GM18499 (cell line): ENCODE measurements around the gene LAPTM5.

Experiments
- ATAC-seq: cut with Tn5 transposase; IDR thresholded peaks from one replicate; pipeline ENCODE4 v1.9.1; 2021; ENCODE audit warnings: moderate number of reproducible peaks; ENCODE audit not compliant: insufficient read depth, unreplicated experiment

Gene LAPTM5

DNA sequence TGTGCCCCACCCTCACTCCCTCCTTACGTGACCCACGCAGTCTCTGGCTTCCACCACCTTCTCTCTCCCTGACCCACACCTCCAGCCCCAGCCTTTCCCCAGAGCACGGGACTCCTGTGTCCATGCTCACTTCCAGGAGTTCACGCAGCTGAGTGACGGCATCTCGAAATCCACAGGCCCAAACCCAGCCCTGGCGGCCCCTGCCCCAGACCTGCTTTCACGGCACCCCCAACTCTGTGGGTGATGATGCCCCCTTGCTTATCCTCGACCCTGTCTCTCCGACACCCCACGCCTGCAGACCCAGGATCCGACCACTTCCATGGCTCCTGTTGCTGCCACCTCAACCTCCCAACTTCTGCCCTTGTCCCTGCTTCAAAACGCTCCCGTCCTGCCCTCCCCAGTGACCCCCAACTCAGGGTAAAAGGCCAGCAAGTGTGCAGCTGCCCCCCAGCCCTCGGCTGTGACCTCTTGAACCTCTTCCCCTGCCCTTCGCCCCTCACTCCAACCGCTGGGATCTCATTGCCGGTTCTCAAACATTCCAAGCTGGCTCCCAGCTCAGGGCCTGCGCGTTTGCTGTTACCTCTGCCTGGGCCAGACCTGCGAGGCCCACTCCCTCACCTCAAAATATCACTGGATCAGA is 30.4 kb upstream of the LAPTM5 start:
- ATAC-seq: no peak

- no peak for ATAC-seq
Observed at GRCh38 chr1:30787266-30787665, 29.7 kb upstream of the LAPTM5 start.

GRCh38 chr1:30786264-30786991 is 28.9 kb upstream of the LAPTM5 start:
- ATAC-seq: no peak

GRCh38 chr1:30785714-30786113 is 28.1 kb upstream of the LAPTM5 start:
- ATAC-seq: no peak

DNA sequence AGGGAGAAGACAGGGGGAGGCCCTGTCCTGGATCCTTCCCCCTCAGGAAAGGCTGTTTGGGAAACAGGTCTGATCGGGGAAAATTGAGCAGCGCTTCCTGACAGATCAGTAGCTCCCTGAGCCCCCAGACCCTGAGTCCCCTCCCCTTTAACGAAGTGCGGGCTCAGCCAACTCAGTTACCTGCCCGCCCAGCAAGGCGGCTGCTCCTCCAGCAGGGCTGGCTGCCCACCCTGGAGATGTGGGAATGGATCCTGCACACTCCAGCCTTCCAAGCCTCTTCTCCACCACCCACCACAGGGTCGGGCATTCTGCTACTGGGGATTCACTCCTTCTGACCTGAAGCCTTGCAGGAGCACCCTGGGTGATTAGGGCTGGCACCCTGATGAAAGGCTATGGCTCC is 27.6 kb upstream of the LAPTM5 start:
- ATAC-seq: no peak

GRCh38 chr1:30783256-30783915 is 25.8 kb upstream of the LAPTM5 start:
- ATAC-seq: no peak

DNA sequence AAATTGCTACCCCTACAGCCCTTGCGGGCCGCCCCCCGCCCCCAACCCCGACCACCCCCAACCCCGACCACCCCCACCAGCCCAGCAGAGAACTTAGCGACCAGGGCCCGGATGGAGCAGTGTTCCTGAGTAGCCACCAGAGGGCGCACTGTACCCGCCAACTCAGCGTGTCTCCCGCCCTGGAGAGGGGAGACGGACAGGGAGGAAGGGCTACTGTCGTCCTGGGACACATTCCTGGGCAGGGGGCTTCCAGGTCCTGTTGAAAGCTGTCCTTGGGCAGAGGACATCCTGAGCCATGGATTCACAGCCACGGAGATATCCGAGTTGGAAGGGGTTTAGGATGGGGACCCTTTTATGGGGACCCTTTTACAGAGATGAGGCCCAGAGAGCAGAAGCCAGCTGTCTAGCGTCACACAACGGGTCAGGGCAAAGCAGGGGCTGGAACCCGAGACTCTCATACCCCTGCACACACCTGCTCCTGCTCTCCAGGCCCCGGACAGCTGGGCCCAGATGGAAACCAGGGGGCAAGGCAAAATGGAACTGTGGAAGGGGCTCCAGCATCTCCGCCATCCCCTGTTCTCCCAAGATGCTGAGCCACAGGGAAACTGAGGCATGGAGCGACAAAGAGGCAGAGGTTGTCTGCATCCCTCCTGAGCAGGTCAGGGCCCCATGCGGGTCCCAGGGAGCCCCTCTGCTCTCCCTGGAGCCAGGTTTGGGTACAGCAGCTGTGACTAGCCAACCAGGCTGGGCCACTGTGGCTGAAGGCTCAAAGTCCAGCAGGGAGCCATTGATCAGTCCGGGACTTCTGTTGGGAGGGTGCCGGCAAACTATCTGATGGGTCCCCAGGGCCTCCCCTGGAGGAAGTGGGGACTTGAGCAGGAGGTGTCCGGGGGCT is 25.0 kb upstream of the LAPTM5 start:
- no peak for ATAC-seq

DNA sequence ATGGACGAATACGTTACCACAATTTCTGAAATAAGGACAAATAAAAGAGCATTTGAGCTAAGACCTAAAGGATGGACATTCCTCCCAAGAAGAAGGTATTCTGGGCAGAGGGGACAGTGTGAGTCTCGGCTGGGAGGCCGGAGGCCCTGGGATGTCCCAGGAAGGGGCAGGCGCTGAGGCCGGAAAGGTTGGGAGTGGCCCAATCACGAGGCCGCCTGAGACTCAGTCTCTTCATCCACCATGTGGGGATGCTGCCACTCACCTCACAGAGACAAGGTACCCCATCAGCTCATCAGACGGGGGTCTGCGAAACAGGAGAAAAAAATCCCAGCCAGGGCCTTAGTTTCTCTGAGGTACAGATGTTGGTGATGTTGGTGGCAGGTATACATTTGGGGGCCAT is 24.3 kb upstream of the LAPTM5 start:
- ATAC-seq: no peak

DNA sequence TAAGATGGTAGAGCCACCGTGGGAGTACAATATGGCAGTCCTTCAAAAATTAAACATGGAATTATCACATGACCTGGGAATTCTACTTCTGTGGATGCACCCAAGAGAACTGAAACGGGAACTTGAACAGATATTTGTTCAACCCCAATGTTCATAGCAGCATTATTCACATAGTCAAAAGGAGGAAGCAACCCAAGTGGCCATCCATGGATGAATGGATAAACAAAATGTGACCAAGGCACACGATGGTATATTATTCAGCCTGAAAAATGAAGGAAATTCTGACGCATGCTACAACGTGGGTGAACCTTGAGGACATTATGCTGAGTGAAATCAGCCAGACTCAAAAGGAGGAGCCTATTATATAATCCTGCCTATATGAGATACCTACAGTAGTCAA is 22.8 kb upstream of the LAPTM5 start:
- no peak for ATAC-seq

- no peak for ATAC-seq
Observed at GRCh38 chr1:30779294-30780071, 21.9 kb upstream of the LAPTM5 start.

DNA sequence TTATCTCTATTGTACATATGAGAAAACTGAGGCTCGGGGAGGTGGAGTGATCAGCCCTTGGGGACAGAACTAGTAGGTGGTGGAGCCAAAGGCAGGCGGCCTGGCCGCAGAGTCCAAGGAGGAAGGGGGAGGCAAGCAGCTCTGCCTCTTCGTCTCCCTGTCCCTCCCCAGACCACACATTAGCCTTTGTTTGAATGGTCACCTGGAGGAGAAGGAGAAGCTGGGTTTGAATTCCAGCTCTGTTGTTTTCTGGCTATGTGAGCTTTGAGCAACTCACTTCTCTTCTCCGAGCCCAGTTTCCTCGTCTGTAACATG is 21.4 kb upstream of the LAPTM5 start:
- ATAC-seq: no peak

DNA sequence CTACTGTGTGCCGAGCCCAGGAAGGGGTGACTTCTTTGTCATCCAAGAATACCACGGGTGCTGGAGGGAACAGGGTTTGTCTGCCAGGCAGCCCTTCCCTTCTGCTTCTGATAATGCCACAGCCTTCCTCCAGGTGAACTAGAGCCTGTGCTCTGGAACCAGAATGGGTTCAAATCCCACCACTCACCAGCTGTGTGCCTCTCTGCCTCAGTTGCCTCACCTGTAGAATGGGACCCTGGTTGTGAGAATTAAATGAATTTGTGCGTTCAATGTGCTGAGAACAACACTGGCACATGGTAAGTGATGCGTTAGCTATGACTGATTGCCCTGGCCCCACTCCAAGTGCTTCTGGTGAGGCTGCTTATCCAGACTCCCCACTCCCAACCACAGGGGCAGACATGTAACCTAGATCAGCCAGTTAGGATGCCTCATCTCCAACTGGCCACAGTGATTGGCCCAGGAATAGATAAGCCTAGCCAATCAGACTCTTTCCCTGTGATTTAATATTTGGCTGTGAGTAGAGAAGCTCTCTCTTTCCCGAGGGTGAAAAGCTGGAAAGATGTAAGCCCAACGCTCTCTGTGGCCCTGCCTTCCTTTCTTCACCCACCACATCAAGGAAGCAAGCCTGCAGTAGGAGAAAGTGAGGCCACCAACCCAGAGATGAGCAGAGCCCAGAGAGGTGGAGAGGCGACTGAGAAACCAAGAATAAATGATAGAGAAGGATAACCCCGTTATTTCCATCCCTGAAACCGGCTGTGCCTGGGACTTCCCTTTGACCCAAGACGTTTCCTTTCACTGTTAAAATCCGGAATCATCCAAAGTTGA is 20.8 kb upstream of the LAPTM5 start:
- ATAC-seq: no peak

GRCh38 chr1:30777904-30778153 is 20.3 kb upstream of the LAPTM5 start:
- ATAC-seq: no peak

DNA sequence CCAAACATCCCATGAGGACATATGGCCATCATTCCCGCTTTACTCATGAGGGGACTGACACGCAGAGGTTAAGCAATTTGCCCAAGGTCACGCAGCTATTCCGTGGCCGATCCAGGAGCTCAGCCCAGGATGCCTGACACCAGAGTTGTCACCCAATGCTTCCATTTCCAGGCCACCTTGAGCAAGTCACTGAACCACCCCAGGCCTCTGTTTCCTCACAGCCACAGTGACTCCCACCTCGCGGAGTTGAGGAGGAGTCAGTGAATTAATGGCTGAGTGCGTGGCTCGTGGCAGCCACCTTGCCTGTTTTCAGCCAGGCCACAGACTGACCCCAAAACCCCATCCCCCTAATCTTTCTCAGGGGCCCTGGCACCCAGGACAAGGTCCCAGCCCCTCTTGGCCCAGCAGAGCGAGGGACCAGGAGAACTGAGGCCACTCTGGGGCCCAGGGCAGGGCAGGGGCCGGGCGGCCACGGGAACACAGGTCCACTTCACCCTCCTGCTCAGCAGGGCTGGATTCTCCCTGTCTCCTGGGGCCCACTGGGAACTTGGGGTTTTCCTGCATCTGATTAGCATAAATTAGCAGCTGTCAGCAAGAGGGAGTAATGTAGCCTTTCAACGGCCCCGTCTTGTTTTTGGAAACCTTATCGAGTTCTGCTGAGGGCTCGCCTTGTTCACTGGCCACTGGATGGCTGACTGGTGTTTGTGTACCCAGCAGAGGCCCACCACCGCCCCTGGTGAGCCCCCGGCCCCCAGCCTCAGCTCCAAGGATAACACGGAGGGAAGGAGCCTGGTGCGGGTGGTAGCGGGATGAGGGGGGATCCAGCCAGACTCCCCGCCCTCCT is 19.7 kb upstream of the LAPTM5 start:
- ATAC-seq: no peak

GRCh38 chr1:30776097-30777059 is 18.8 kb upstream of the LAPTM5 start:
- no peak for ATAC-seq

GRCh38 chr1:30775433-30775975 is 17.9 kb upstream of the LAPTM5 start:
- ATAC-seq: no peak
